Right lobe of liver (tissue), 4 donors: ENCODE data around the gene HSPH1.

ENCODE experiments used
- CTCF ChIP-seq, 4 donors: fragments of 200-600 bp in 3 of 4; fragments of 450-650 bp in 1 of 4; IDR thresholded peaks; one replicate each; pipeline versions ENCODE4 v1.5.1 to v1.8.0; 2016 to 2022; ENCODE audit warnings: antibody characterized with exemption in 4 of 4, mild to moderate bottlenecking in 2 of 4
- POLR2A ChIP-seq: fragments of 450-650 bp; IDR thresholded peaks from one replicate; pipeline ENCODE4 v1.6.1; 2017; ENCODE audit warnings: antibody characterized with exemption, mild to moderate bottlenecking
- donor health status: DM: no; HTN: no; CAD: no.
- donor health status: DM: no; HTN: no; CAD: no.
- donor health status: DM: no; HTN: yes; CAD: no.

- no peak for TF ChIP-seq CTCF (IDR thresholded peaks at IDR 0.05)
- no peak for TF ChIP-seq POLR2A
Measured at GRCh38 chr13:31199527-31199848, 37.8 kb upstream of the HSPH1 start.
